ENCODE results near the gene ATAT1.
"Not testable (repeated sequence)": the region's sequence is repeated elsewhere in the genome, so short reads cannot be mapped to it uniquely, and the experiment has no call there.

Gene ATAT1

DNA sequence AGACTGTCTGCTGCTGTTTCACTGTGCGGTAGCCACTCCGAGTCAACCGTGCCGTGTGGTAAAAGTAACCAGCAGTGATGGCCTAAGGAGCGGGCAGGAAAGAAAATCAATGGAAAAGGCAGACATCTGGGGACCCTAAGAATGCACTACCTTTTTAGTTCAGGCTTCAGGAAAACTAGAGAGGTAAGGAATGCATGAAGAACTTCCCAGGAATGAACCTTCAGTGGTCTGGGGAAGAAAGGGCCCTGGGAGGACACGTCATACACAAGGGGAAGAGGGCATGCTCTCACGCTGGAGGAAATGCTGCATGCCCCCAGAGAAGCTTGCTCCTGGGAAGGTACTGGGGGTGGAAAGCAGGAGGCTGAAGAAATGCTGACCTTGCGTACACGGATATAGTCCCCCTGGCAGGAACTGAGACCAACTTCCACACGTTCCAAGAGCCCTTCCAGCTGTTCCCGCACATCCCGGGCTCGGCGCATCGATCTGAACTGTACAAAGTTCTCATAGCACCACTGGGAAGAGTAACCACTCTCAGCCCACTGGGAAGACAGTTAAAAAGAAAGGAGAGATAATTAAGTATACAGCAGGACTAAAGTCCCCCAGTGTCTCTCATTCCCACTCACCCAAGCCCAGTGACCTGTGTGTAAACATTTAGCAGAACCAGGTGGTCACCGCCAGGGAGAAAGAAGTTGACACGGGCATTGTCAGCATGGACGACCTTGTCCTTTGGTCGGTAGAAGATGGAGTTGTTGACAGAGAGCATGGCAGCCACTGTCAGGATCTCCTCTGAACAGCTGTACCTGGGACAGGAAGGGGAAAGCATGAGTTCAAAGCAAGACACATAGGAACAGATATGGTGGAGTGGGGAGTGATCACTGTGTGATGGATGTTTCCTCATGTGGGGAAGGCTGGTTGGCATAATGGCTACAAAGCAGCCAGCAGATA is 28.4 kb downstream of the ATAT1 start:
- no peak for DNase-seq

DNA sequence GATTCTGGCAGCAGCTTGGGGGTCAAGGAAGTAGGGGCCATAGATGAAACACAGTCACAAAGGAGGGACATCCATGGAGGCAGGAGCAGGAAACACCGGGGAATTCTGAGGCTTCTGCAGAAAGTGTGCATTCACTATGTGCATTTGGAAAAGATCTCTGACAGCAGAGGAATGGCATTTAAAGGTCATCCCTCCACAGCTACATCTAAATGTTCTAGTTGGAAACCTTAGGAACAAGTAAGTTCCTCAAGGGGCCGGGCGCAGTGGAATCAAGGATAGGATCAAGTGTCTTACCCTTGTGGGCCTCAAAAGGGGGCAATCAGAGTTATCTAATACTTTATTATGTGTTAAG is 29.0 kb downstream of the ATAT1 start:
- no peak for DNase-seq

GRCh38 chr6:30656513-30656912 is 29.8 kb downstream of the ATAT1 start:
- no peak for DNase-seq

DNA sequence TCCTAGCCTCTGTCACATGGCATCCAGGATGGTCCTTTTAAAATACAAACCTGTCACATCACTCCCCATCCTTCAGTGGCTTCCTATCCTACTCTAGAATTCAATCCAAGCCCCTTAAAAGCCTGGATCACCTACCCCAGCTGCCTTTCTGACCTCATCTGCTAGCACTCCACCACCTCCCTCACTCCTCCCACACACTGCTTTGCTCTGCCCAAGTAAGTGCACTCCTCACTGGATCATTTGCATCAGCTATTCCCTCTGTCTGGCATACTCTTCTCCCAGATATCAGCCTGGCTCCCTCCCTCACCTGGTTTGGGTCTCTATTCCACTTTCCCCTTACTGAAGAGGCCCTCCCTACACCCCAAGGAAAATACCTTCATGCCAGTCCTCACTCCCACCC is 30.8 kb downstream of the ATAT1 start:
- no peak for DNase-seq

- DNase-seq = not testable (repeated sequence)
These were observed 31.2 kb downstream of the ATAT1 start for GRCh38 chr6:30657922-30658321.

GRCh38 chr6:30664994-30665767 is 38.5 kb downstream of the ATAT1 start:
- DNase-seq = no peak

DNA sequence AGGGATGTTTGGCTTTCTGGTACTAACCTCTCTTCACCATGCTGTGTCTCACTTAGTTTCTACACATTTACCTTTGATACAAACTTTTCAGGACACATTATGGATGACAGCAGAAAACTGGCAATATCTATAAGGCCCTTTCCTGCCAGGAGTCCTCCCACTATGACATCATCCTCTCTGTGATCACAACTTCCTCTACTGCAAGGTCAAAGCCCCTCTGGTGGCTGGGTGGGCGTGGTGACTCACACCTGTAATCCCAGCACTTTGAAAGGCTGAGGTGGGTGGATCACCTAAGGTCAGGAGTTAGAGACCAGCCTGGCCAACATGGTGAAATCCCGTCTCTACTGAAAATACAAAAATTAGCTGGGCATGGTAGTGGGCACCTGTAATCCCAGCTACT is 39.6 kb downstream of the ATAT1 start:
- DNase-seq = peak; percentile 70

DNA sequence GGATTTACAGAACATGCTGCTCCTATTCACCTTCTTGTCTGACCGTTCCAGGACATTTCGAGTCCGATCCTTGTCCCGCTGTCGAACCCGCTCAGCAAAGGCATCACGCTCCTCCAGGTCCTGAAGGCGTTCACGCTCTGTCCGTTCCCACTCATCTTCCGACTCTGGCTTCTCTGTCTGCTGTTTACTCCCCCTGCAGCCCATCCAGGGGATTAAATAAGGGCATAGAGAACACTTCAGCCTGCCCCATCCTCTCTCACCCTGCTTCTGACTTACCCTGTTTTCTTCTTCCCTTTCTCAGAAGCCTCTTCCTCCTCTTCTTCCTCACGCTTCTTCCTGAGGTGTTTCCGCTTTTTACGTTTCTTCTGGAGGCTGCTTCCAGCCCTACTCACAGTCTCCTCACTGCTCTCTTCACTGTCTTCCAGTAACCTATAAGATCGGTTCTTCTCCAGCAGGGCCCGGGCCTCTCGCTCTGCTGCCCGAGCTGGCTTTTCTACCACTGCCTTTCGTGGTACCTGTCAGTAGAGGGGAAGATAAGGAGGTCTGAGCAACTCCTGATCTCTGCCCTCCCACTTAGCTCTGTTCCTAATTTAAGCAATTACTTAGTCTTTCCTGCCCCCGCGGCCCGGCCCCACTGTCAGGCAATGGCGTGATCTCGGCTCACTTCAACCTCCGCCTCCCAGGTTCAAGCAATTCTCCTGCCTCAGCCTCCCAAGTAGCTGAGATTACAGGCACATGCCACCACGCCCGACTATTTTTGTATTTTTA is 44.3 kb downstream of the ATAT1 start:
- DNase-seq = no peak

DNA sequence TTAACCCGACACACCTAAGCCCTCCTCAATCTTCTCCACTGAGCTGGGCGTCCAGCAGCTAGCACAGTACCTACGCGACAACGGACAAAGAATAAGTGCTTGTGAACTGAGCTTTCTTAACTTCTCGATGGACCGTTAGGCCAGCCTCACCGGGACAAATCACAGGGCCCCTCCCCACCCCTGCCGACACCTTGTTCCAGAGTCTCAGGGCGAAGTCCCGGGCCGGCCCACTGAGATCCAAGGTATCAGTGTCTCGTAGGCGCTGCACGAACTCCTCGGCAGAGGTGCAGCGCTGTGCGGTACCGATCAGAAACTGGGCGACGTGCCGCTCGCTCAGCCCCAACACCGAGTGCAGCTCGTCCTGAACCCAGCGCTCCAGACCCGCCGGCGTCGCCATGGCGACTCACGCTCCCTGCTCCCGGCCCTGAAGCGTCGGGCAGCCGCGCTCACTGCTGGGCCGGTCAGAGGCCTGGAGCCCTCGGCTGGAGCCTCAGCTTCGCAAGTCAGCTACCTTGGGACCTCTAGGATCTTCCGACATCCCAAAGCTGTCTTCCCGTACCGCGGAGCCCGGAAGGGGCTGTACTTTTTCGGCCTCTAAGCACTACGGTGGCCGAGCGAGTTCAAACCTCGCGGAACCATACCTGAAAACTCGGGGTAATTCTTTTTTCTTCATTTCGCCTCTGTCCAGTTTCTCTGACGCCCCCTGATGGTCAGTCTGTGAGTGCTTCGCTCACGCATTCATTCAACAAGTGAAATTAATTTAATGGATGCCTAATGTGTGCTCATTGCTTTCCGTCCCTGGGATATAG is 46.0 kb downstream of the ATAT1 start, which contains the start of gene DHX16:
DHX16 (minus strand) TSS at position 562 of the 809 bp plus-strand sequence; CDS start at position 397, 165 bp downstream.
- peak; percentile 91 for DNase-seq

DNA sequence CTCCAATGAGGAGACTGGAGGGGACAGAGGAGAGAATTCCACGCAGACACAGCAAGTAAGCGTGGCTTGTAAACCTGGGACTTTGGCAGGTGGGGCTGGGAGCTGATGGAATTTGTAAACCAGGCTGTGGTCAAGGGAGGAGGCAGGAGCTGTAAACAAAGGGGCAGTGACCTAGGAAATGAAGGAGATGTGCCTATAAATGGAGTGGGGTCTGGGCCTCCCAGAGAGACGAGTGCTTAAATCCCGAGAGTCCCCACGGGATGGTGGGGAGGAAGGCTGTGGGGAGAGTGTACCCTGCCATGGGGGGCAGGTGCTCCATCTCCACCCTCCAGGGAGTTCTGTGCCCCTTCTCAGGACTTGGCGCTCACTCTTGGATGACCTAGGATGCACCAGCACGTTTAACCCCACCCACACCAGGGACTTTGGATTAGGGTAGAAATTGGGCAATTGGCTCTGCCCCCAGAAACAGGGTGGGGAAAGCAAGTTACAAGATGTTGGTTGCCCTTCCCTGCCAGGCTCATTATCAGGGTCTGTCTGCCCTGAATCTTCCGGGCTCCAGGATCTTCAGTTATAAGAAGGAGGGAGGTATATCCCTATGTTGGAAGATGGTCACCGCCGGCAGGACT is 50.1 kb downstream of the ATAT1 start:
- DNase-seq = no peak

DNA sequence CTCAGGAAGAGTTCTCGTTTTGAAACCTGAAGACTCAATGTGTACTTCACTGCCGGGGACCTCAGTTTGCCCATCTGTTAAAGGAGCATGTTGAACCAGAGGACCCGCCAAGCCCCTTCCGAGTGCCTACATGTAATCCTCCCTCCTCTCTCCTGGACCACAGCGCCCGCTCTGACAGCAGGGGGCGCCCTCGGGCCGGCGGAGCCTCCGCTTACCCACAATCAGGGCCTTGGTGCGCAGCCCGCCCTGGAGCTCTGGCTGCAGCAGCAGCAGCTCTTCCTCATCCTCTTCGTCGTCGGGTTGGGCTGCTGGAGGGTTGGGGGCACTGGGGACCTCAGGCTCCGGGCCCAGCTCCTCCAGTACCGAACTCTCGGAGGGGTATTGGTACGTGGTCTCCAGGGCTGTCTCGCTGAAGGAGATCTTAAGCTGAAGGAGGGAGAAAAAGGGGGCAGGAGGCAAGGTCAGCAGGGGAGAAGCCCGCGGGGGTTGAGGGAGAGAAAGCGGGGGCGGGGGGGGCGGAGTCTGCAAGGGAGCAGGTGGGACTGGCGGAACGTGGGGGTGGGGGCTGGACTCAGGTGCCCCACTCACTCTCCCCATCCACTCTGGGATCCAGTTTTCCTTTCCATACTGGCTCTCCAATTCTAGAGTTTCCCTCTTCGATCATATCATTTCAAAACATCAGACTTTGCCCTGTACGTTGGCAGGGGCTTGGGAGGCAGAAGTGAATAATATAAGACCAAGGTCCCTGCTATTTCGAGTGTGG is 52.5 kb downstream of the ATAT1 start:
- DNase-seq = peak; percentile 95

DNA sequence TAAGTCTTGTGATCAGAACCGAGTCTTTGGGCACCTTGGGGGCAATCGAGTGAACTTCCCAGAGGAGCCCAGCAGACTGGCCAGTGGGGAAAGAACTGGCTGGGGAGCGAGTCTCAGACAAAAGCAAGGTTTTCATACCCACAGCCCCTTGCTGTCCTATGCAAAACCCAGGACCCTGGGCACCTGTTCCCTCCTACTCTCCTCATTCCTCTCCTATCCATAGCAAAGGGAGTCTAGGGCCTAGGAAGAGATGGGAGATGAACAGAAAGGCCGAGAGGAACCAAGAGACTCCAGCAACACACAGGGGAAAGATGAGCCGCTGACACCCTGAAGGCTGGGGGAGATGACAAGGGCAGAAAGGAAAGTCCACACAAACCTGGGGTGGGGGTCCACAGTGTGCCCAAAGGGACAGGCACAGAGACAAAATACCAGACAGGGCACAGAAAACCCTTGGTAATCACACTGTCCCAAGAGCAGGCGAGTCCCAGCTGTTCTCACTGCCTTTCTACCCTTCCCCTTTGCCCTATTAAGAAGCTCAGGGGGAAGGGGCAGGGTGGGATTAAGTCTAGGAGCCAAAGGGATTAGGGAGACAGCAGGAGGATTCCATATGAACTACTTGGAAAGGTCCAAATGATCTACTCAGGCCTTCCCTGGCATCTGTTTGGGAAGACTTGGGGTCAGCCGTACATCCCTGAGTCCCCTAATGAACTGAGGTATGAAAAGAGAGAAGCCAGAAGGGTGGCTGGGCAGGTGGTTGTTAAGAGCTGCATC is 53.3 kb downstream of the ATAT1 start:
- no peak for DNase-seq

- DNase-seq = no peak
These were observed 55.1 kb downstream of the ATAT1 start for GRCh38 chr6:30681766-30682142.

DNA sequence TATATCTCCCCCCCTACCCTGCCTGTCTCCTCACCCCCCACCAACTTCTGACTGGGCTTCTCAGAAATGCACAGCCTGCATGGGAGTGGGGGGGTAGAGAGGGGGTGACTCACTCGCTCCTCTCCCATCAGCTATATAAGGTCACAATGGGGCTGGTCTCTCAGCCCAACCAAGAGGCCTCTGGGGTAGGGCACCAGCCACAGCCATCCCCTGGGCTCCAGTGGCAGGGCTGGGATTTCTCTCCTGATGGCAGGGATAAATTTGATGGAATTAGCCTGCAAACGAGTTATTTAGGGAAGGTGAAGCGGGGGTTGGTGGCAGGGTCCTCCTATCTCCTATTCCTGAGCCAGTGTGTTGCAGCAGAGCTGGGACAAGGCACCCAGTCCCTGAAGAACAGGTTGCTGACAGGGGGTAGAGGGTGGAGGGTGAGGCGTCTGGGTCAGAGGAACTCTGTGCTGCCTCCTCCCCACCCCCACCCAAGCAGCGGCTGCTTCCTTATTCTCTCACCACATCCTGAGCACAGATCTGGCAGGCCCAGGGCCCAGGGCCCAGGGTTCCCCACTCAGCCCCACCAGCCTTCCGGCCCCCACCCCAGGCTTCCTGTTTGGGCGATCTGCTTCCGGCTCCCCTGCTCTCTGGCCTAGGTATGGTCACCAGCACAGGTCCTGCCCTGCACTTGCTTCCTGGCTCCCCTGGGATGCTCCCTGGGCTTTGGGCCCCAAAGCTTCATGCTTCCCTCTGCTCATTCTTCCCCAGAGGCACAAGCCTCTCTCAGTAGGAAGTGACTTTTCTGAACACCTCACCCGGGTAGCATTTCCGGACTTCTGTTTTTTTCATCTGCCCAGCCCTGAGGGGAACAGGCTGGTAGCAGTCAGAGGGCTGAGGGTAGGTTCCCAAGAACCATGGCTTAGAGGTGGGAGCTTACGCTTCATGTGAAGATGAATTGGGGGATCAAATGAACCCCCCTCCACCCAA is 55.8 kb downstream of the ATAT1 start:
- peak; percentile 86 for DNase-seq

- DNase-seq = no peak
These were observed 56.7 kb downstream of the ATAT1 start for GRCh38 chr6:30683183-30683979.

GRCh38 chr6:30683980-30684338 is 57.3 kb downstream of the ATAT1 start:
- DNase-seq = no peak

GRCh38 chr6:30684386-30685156 is 57.9 kb downstream of the ATAT1 start:
- peak; percentile 51 for DNase-seq
